ENCODE data around the gene RPL35.

Gene RPL35

GRCh38 chr9:124820698-124821623 lies 40.8 kb downstream of the RPL35 start:
- DNase-seq (ENCODE audit: low read depth in 2 of 2): no peak

- no peak for DNase-seq (ENCODE audit: low read depth in 2 of 2)
Measured at GRCh38 chr9:124818431-124819281, 43.1 kb downstream of the RPL35 start.

- DNase-seq (ENCODE audit: low read depth in 2 of 2): no peak
Measured at GRCh38 chr9:124815601-124816000, 46.2 kb downstream of the RPL35 start.

GRCh38 chr9:124814164-124814535 lies 47.6 kb downstream of the RPL35 start:
- no peak for DNase-seq (ENCODE audit: low read depth in 2 of 2)

- no peak for DNase-seq (ENCODE audit: low read depth in 2 of 2)
Measured at GRCh38 chr9:124813501-124814163, 48.1 kb downstream of the RPL35 start.

GRCh38 chr9:124813041-124813440 lies 48.7 kb downstream of the RPL35 start:
- no peak for DNase-seq (ENCODE audit: low read depth in 2 of 2)

- DNase-seq (ENCODE audit: low read depth in 2 of 2): no peak
Measured at GRCh38 chr9:124812441-124812876, 49.3 kb downstream of the RPL35 start.

- no peak for DNase-seq (ENCODE audit: low read depth in 2 of 2)
Measured at GRCh38 chr9:124810663-124811355, 50.9 kb downstream of the RPL35 start.

GRCh38 chr9:124809741-124810500 lies 51.8 kb downstream of the RPL35 start:
- DNase-seq (ENCODE audit: low read depth in 2 of 2): no peak

GRCh38 chr9:124809211-124809610 lies 52.5 kb downstream of the RPL35 start:
- no peak for DNase-seq (ENCODE audit: low read depth in 2 of 2)

- no peak for DNase-seq (ENCODE audit: low read depth in 2 of 2)
Measured at GRCh38 chr9:124808246-124808956, 53.4 kb downstream of the RPL35 start.
